ENCODE measurements around the gene PRRT2.
A peak's percentile ranks its signal among the peaks of the same experiment; 100 is the strongest.

PRRT2 gene

DNA sequence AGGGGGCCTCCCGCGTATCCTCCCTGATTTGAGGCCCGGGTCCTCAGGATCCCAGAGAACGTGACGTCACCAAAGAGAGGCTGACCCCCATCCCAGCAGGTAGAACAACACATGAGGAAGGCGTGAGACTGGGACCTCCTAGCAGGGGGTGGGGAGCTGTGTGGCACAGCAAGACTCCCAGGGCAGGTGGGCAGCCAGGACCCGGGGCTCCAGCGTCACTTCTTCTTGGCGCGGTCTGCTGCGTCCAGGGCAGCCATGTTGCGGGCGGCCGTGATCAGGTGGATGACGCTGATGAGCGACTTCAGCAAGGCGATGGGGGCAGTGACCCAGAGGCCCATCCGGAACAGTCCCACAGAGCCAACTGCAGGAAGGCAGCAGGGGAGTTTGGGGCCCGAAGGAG is 47.0 kb downstream of the PRRT2 start:
- DNase-seq, result no peak
- in situ Hi-C loops (cut with HindIII; ENCODE audit: low pct_ligation_motif_present, low sequenced_read_pairs), result no loop called here
- TF ChIP-seq, protein P1, sequence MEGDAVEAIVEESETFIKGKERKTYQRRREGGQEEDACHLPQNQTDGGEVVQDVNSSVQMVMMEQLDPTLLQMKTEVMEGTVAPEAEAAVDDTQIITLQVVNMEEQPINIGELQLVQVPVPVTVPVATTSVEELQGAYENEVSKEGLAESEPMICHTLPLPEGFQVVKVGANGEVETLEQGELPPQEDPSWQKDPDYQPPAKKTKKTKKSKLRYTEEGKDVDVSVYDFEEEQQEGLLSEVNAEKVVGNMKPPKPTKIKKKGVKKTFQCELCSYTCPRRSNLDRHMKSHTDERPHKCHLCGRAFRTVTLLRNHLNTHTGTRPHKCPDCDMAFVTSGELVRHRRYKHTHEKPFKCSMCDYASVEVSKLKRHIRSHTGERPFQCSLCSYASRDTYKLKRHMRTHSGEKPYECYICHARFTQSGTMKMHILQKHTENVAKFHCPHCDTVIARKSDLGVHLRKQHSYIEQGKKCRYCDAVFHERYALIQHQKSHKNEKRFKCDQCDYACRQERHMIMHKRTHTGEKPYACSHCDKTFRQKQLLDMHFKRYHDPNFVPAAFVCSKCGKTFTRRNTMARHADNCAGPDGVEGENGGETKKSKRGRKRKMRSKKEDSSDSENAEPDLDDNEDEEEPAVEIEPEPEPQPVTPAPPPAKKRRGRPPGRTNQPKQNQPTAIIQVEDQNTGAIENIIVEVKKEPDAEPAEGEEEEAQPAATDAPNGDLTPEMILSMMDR (IDR thresholded peaks at IDR 0.05; ENCODE audit: low read depth, low read length, missing control alignments), result no peak
- no peaks in the 10 kb centered on the region for H3K27me3 ChIP-seq (replicated peaks)
- H3K4me3 ChIP-seq (ENCODE audit: low read depth, low read length), result no peak overlapping the region
- peaks cover 18% of the 10 kb centered on the region for H3K36me3 ChIP-seq (replicated peaks)
- no peak overlapping the region for H3K27ac ChIP-seq

DNA sequence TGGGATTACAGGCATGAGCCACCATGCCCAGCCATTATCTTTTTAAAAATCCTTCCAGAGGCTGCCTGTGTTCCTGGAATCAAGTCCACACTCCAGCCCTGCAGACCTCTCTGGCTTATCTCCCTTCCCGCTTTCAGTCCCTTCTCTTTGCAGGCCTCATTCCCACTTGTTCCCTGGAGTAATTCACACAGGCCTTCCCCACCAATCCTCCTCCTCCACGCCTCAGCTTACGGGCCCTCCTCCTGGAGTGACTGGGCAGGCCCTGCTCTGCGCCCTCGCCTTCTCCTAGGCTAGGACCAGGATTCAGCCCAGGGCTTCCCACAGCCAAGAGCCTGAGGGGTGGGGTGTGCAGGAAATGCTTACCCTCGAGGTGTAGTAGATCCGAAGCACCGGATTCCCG is 48.2 kb downstream of the PRRT2 start:
- TF ChIP-seq, protein P1 (IDR thresholded peaks at IDR 0.05; ENCODE audit: low read depth, low read length, missing control alignments), result no peak
- no peak for DNase-seq
- peaks cover 18% of the 10 kb centered on the region for H3K36me3 ChIP-seq (replicated peaks)
- in situ Hi-C loops (cut with HindIII; ENCODE audit: low pct_ligation_motif_present, low sequenced_read_pairs), result no loop called here
- H3K27me3 ChIP-seq (replicated peaks), result no peaks in the 10 kb centered on the region
- no peak overlapping the region for H3K4me3 ChIP-seq (ENCODE audit: low read depth, low read length)
- no peak overlapping the region for H3K27ac ChIP-seq

DNA sequence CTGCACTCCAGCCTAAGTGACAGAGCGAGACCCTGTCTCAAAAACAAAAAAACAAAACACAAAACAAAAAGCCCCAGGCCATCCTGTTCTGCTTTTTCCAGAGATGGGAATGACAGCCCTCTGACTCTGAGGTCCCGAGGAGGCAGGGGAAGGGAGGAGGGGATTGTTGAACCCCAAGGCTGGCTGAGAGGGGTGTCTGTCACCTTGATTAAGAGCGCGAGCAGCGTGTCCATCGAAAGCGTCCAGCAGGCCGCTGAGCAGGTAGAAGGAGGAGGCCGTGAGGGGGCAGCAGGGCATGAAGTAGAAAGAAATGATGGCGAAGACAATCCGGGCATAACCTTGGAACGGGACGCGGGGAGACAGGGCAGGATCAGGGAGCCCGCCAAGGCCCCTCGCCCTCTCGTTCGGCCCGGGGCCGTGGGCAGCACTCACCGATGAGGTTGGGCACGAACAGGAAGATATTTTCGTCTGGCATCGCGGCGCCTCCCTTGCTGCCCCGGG is 50.4 kb downstream of the PRRT2 start:
- in situ Hi-C loops (cut with HindIII; ENCODE audit: low pct_ligation_motif_present, low sequenced_read_pairs), result no loop called here
- H3K27me3 ChIP-seq (replicated peaks), result no peaks in the 10 kb centered on the region
- H3K36me3 ChIP-seq (replicated peaks), result peaks cover 18% of the 10 kb centered on the region
- TF ChIP-seq, protein P1 (IDR thresholded peaks at IDR 0.05; ENCODE audit: low read depth, low read length, missing control alignments), result peak; percentile 44
- peak overlapping the region; percentile 99 for H3K27ac ChIP-seq
- H3K4me3 ChIP-seq (ENCODE audit: low read depth, low read length), result peak overlapping the region; percentile 85
- DNase-seq, result no peak

DNA sequence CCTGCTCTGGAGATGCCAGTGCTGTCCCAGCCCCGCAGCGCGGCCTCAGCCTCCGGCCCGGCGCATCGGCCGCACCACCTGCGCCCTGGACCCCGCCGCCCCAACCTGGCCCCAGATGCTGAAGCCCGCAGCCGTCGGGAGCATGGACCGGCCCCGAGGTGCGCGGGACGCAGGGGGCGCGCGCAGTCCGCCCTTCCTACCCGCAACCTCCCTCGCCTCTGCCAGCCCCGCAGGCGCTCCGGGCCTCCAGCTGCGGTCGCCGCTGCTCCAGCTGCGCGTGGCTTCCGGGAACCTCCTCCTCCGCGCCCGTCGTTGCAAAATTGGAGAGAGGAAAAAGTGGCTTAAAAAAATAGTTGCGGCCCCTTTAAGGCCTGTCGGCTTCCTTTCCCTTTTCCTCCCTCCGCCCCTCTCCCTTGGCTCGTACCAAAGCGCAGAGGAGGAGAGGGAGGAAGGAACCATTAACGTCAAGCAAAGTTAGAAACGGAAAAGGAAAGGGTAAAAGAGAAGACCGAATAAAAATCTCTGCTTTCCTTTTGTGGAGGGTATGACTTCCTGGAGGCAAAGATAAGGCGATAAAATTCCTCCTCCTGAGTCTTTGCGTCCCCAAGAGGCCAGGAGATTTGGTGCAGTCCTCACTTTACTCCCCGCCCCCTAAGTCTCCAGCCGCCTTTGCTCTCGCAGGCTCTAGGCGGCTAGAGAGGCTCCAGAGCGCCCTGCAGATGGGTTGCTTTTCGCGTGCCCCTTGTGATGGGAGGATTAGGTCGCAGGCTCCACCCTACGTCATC is 51.1 kb downstream of the PRRT2 start, which contains the start of gene CDIPT:
CDIPT (minus strand) TSS at position 343 of the 785 bp plus-strand sequence. CDS start 369 bp downstream, outside the sequence.
- in situ Hi-C loops (cut with HindIII; ENCODE audit: low pct_ligation_motif_present, low sequenced_read_pairs), result no loop called here
- peak; percentile 92 for DNase-seq
- TF ChIP-seq, protein P1 (IDR thresholded peaks at IDR 0.05; ENCODE audit: low read depth, low read length, missing control alignments), result peak; percentile 76
- peak within 1 kb of the TSS; percentile 85 for H3K4me3 ChIP-seq (ENCODE audit: low read depth, low read length)
- peaks cover 18% of the 10 kb centered on the region for H3K36me3 ChIP-seq (replicated peaks)
- H3K27ac ChIP-seq, result peak within 1 kb of the TSS; percentile 99
- no peaks in the 10 kb centered on the region for H3K27me3 ChIP-seq (replicated peaks)

DNA sequence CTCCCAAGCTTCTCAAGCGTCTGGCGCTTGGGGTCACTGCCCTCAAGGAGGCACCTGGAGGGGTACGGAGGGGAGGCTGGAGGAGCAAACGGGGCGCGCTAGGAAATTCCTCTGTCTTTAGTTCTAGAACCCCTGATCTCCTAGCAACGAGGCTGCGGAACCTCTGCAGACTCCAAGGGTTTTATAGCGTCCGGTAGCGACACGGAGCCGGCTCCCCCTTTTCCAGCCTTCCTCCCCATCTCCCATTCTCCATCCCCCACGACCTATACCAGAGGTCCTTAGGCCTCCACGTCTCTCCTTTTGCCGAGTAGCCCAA is 51.6 kb downstream of the PRRT2 start:
- no peak for DNase-seq
- peak overlapping the region; percentile 99 for H3K27ac ChIP-seq
- TF ChIP-seq, protein P1 (IDR thresholded peaks at IDR 0.05; ENCODE audit: low read depth, low read length, missing control alignments), result no peak
- in situ Hi-C loops (cut with HindIII; ENCODE audit: low pct_ligation_motif_present, low sequenced_read_pairs), result no loop called here
- peaks cover 16% of the 10 kb centered on the region for H3K36me3 ChIP-seq (replicated peaks)
- H3K27me3 ChIP-seq (replicated peaks), result no peaks in the 10 kb centered on the region
- peak overlapping the region; percentile 36 for H3K4me3 ChIP-seq (ENCODE audit: low read depth, low read length)
